A172 (cell line): ENCODE measurements around the gene NEDD9. TPM values are rescaled to one million over a fixed set of nuclear protein-coding genes. Genes with fewer than 3 reads are reported as not detected.

ENCODE experiments used
- DNase-seq: peaks from one replicate; pipeline ENCODE4 v3.0.0-alpha.2; 2015; ENCODE audit warnings: low spot score
- total RNA-seq: library from RNA; depleted of rRNA; stranded (reverse); fragments of >200 nt; shearing (Covaris generic); gene quantifications from 2 replicates; pipeline ENCODE4 v1.2.3, GENCODE V29; 2014; rRNA removed

NEDD9 gene
- total RNA-seq, 1 experiment from 2014 or later: 13.3 TPM

GRCh38 chr6:11146117-11146826 lies 86.2 kb downstream of the NEDD9 start:
- DNase-seq: no peak

DNA sequence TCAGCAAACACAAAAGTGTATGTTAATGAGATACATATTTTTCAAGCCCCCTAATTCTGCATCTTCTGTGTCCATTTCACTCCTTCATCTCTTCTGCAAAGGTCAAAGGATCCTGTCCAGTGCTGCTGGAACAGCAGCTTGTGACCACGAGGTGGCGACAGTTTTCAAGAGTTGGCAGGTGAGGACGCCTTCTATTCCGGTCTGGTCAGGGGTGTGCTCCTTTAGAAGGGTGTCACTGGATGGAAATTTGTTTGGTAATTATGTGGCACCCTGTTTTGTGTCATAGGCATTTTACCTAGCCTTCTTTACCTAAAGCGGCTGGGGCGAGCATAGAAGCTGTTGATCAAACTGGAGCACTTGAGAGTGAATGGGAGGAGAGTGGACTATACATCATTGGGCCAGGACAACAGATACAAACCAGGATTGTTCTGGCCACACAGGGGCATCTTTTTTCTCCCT lies 88.0 kb downstream of the NEDD9 start:
- DNase-seq: peak; percentile 74

DNA sequence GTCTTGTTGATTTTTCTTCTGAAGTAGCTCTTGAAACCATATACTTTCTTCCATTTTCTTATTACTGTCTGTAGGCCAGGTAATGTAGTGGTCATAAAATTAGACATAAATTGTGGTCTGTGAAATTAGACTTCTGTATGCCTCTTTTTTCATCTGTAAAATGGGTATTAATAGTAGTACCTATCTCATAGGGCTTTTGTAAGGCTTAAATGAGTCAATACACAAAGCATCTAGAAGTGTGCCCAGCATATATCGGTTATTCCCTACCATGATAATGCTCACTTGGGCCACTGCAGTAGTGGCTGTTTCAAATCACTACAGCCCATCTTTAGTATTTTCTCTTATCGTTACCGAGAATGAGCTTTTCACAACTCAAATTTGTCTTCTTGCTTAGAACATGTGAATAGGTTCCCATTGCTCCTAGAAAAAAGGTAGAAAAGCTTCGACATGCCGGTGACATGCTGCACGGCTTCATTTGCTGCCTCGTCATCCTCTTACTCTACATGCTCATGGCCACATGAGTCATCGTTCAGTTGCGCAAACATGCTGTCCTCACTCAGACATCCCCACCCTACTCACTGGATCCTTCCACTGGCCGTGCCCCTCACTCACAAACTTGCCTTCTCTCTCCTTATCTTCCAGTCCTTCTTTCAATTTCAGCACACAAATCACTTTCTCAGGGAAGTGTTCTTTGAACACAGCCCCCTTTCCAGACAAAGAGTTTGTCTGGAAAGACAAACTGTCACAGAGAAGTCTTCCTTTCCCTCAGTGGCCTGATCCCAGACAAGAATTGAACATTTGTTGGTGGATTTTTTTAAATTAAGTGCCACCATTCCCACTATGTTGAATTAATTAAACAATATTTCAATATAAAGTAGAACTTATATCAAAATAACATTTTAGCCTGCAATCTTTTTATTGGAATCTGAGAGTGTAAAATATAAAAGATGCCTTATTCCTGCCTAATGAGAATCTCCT lies 88.8 kb downstream of the NEDD9 start:
- peak; percentile 89 for DNase-seq

- DNase-seq: no peak
Observed at GRCh38 chr6:11142296-11143027, 90.0 kb downstream of the NEDD9 start.

- no peak for DNase-seq
Observed at GRCh38 chr6:11141295-11141694, 91.2 kb downstream of the NEDD9 start.

DNA sequence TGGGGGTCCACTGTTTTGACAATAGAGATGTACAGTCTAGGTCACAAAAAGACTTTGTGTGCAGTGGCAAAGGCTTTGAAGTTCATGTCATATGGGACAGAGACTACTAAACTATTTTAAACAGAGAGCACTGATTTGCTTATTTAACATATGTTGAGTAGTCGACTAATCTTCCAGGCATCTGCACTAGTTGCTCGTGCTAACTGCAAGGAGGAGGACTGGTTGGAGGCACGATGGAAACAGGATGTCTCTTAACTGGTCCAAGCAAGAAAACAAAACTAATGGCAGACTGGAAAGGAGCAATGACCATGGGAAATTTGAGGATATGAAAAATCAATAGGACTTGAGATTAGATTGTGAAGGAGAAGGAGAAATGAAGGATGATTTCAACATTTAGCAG lies 92.4 kb downstream of the NEDD9 start:
- no peak for DNase-seq

DNA sequence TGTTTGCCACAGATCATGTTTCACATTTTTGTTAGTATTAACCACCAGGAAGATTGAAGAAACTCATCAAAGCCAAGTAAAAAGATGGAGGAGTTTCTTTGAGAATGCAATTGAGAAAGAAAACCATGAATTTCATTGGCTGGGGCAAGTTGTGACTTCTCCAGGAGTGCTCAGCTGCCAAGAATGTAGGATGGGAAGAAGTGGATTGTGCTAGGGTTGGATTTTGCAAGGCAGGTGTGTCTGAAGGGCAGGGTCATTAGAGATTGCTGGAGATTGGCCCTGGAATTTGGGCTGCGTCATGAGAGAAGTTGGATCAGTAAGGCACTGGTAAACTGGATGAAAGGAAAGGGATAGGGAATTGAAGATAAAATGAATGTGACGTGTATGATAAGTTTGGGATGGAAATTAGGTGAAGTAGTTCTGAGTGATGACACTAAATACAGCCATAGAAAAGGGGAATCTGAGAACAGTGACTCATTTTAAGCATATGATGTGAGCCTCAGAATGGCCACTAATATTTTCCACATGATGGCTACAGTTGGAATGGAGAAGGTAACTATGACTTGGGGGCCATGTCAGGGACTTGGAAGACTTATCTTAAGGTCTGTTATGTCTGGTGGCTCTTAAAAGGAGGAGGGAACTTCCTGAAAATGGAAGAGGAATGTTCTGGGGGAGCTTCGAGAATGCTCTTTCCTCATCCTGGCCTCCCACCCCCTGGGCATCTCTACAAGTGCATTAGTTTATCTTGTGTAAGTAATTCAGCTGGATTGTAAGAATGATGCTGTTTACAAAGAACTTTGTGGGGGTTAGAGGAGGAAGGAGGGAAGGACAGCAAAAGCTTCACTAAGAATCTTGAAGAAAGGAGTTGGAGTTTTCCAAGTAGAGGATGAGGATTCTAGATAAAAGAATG lies 93.2 kb downstream of the NEDD9 start:
- DNase-seq: no peak

DNA sequence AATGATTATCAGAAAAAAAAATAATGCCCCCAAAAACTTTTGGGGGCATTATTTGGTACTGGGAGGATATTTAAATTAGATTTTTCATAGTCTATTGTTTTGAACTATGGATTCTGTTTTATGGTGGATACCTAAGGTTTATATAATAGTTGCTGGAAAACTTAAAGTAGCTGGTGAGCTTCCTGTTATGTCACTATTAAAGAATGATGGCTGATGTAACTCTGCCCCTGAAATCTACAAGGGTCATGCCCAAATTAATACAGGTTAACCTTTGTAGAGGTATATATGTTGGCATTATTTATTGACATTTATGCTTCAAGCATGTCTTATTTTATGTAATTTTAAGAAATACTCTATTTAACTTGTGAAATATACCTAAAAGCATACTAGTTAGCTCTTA lies 95.7 kb downstream of the NEDD9 start:
- no peak for DNase-seq

Other genes with a start within 250 kb of the NEDD9 start
- 9.4 and 10.5 TPM in 2 replicates for gene ELOVL2, start 188.4 kb downstream of the NEDD9 start, total RNA-seq
- 12.3 and 12.9 TPM in 2 replicates for gene SMIM13, start 138.8 kb downstream of the NEDD9 start, total RNA-seq
- not detected in 2 replicates for gene ERVFRD-1, start 120.9 kb downstream of the NEDD9 start, total RNA-seq